Natural killer cell treated with Interleukin-12 subunit alpha and Interleukin-12 subunit beta and Interleukin-15 and Interleukin-18, amount 100 ng/mL, for 72 hours (primary cell): ENCODE results near the gene SETD7. TPM values are rescaled to one million over a fixed set of nuclear protein-coding genes. Genes with fewer than 3 reads are reported as not detected.

Experiments used
- ATAC-seq, 2 donors: fragments of 150-1000 bp; cut with Tn5 transposase in 1 of 2; sonication (Bioruptor Pico), chemical (Tn5 transposase) in 1 of 2; 2 replicates each; pipeline ENCODE4 v1.10.0; 2021
- DNase-seq: peaks from one replicate; pipeline ENCODE4 v3.0.0; 2022; ENCODE audit warnings: low spot score
- H3K27ac Mint-ChIP-seq, 2 donors: 1 replicate in 1 of 2; 2 replicates in 1 of 2; pipeline ENCODE4 v1.8.0; 2022; ENCODE audit warnings: mixed read lengths in 2 of 2, mild to moderate bottlenecking in 1 of 2, moderate library complexity in 1 of 2
- H3K27me3 Mint-ChIP-seq, 2 donors: 1 replicate in 1 of 2; 2 replicates in 1 of 2; pipeline ENCODE4 v1.8.0; 2022; ENCODE audit warnings: mixed read lengths in 2 of 2
- H3K36me3 Mint-ChIP-seq: one replicate; pipeline ENCODE4 v1.8.0; 2022; ENCODE audit warnings: mixed read lengths
- H3K4me1 Mint-ChIP-seq, 2 donors: 1 replicate in 1 of 2; 2 replicates in 1 of 2; pipeline ENCODE4 v1.8.0; 2022; ENCODE audit warnings: low read depth in 2 of 2, mixed read lengths in 2 of 2, mild to moderate bottlenecking in 1 of 2
- H3K4me3 Mint-ChIP-seq: one replicate; pipeline ENCODE4 v1.8.0; 2022; ENCODE audit warnings: mixed read lengths
- H3K9me3 Mint-ChIP-seq: 2 replicates; pipeline ENCODE4 v1.8.0; 2022; ENCODE audit warnings: mixed read lengths
- total RNA-seq, 2 donors: library from RNA; stranded (reverse); gene quantifications; one replicate each; pipeline ENCODE4 v1.2.3, GENCODE V29; 2022

Gene SETD7
- total RNA-seq, 2 donors from 2014 or later: 5.7 to 10.1 TPM

DNA sequence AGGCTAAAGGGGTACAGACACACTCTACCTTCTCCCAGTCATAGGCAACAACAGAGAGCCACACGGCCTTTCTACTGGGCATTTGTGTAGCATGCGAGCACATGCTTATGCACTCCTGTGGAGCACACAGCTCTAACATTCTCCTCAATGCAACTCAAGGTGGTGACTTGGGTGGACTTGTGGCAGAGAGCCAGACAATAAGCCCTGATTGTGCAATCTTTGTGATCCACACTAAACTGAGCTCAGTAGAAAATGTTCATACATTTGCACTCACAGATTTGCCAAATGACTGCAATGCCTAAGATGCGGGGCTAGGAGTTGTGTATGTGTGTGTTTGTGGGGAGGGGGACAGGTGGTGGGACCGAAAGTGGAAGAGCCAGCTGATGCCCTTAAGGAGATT lies 31.4 kb upstream of the SETD7 start:
- Mint-ChIP-seq H3K27ac (no peak overlapping the region), H3K36me3 (no peaks in the 10 kb centered on the region), H3K4me1 (no peaks in the 10 kb centered on the region), H3K4me3 (no peak overlapping the region), H3K9me3 (no peaks in the 10 kb centered on the region), H3K27me3 (peaks cover 8 to 17% of the 10 kb centered on the region in 2 donors)
- ATAC-seq: no peak
- no peak for DNase-seq

DNA sequence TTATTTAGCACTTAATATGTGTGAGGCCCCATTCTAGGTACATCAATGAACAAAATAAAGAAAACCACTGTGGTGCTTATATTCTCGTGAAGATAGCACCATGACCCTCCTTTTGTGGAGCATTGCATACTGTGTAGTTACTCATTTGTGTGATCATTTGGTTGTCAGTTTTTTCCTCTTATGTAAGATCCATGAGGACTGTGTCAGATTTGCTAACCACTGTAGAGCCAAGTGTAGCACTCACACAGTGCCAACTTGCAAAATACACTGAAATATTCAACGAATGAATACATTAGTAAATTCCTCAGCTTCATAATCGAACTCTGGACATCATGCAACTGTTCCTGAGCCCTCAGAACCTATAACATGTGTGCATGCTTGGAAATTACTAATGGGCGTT lies 29.5 kb upstream of the SETD7 start:
- no peak overlapping the region for H3K4me3 Mint-ChIP-seq
- no peaks in the 10 kb centered on the region for H3K36me3 Mint-ChIP-seq
- H3K27ac Mint-ChIP-seq: no peak overlapping the region
- no peaks in the 10 kb centered on the region for H3K9me3 Mint-ChIP-seq
- peaks cover 7 to 15% of the 10 kb centered on the region in 2 donors for H3K27me3 Mint-ChIP-seq
- no peak for ATAC-seq
- no peak for DNase-seq
- H3K4me1 Mint-ChIP-seq: no peaks in the 10 kb centered on the region

DNA sequence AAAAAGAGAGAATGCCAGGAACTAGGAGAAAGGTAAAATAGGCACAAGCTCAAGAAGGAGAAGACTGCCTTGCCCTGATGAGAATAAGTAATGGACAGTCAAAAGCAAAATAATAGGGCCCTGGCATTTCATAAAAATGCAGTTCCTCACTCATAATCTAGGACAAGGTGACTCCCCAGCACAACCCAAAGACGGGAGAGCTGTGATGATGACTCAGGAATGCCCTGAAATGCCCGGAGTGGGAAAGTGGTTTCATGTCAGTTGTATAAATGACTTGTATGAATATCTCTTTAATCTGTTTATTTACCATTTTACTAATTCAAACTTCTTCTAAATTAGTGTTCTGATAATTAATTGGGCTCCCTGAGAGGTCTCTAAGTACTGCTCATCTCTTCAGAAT lies 28.8 kb upstream of the SETD7 start:
- no peaks in the 10 kb centered on the region for H3K4me1 Mint-ChIP-seq
- no peak overlapping the region for H3K27ac Mint-ChIP-seq
- DNase-seq (no peak), ATAC-seq (no peak)
- H3K4me3 Mint-ChIP-seq: no peak overlapping the region
- H3K27me3 Mint-ChIP-seq: peaks cover 9 to 19% of the 10 kb centered on the region in 2 donors
- H3K36me3 Mint-ChIP-seq: no peaks in the 10 kb centered on the region
- H3K9me3 Mint-ChIP-seq: no peaks in the 10 kb centered on the region

DNA sequence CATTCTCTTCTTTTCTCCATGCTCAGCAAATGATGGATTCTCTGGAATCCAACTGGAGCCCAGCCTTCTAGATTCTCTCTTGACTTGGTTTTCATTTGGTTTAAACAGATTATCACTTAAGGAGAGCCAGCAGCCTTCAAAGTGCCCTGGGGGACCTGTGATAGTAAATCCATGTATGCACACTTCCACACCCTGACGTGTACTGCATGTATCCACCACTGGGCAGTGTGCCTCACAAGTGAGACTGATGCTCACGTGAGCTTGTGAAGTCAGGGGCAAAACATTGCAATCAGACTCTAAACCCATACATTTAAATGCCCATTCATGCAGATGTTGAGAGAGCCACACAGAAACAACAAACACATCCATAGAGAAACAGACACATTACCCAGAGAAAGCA lies 28.0 kb upstream of the SETD7 start:
- no peaks in the 10 kb centered on the region for H3K9me3 Mint-ChIP-seq
- DNase-seq: no peak

DNA sequence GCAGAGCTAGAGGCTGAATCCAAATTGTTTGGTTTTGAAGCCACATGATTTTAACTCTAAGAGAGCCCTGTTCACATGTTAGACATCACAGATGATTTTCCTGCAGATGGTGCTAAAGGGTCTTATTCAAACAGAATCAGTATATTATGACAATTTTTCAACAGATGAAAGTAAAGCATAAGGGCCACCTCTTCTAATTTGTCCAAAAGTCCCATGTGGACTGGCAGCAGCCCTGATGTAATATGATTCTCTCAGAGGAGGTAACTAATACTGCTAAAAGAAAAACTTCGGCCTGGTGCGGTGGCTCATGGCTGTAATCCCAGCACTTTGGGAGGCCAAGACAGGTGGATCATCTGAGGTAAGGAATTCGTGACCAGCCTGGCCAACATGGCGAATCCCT lies 26.0 kb upstream of the SETD7 start:
- no peaks in the 10 kb centered on the region for H3K4me1 Mint-ChIP-seq
- H3K36me3 Mint-ChIP-seq: no peaks in the 10 kb centered on the region
- no peak for ATAC-seq
- DNase-seq: no peak
- H3K27me3 Mint-ChIP-seq: peaks cover 16 to 31% of the 10 kb centered on the region in 2 donors
- no peak overlapping the region for H3K4me3 Mint-ChIP-seq
- H3K9me3 Mint-ChIP-seq: no peaks in the 10 kb centered on the region
- no peak overlapping the region for H3K27ac Mint-ChIP-seq

More for the DNA sequence above, 28.0 kb upstream of the SETD7 start:
- Mint-ChIP-seq H3K4me1 (no peaks in the 10 kb centered on the region), H3K4me3 (no peak overlapping the region), H3K27ac (no peak overlapping the region), H3K36me3 (no peaks in the 10 kb centered on the region), H3K27me3 (peaks cover 11 to 27% of the 10 kb centered on the region in 2 donors)
- no peak for ATAC-seq

DNA sequence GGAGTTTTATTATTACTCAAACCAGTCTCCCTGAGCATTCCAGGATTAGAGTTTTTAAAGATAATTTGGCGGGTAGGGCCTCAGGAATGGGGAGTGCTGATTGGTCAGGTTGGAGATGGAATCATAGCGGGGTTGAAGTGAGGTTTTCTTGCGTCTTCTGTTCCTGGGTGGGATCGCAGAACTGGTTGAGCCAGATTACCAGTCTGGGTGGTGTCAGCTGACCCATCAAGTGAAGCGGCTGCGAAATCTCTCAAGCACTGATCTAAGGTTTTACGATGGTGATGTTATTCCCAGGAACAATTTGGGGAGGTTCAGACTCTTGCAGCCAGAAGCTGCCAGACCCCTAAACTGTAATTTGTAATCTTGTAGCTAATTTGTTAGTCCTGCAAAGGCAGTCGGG lies 25.1 kb upstream of the SETD7 start:
- peaks cover 16 to 31% of the 10 kb centered on the region in 2 donors for H3K27me3 Mint-ChIP-seq
- no peak overlapping the region for H3K4me3 Mint-ChIP-seq
- H3K9me3 Mint-ChIP-seq: no peaks in the 10 kb centered on the region
- no peaks in the 10 kb centered on the region for H3K36me3 Mint-ChIP-seq
- ATAC-seq (no peak), DNase-seq (no peak)
- no peak overlapping the region for H3K27ac Mint-ChIP-seq
- no peaks in the 10 kb centered on the region for H3K4me1 Mint-ChIP-seq

DNA sequence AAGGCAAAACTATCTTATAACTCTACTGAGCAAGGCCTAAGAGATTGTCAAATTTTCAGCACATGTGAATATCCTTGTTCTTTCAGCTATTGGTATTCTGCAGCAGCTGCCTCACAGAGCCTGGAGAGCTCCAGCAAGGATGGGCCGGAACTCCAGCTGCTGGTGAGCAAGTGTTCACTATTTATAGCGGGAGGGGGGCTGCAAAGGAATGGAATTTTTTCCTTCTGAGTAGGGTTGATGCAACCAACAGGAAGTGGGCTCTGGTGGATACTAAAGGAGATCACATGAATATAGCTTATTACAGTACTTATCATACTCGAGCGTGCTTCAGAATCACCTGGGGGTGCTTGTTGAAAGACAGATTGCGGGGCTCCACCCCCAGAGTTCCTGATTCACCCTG lies 20.2 kb upstream of the SETD7 start:
- Mint-ChIP-seq H3K27me3 (peaks cover 13 to 17% of the 10 kb centered on the region in 2 donors), H3K36me3 (no peaks in the 10 kb centered on the region), H3K4me1 (no peaks in the 10 kb centered on the region), H3K9me3 (no peaks in the 10 kb centered on the region), H3K27ac (no peak overlapping the region), H3K4me3 (no peak overlapping the region)
- ATAC-seq (no peak), DNase-seq (no peak)

DNA sequence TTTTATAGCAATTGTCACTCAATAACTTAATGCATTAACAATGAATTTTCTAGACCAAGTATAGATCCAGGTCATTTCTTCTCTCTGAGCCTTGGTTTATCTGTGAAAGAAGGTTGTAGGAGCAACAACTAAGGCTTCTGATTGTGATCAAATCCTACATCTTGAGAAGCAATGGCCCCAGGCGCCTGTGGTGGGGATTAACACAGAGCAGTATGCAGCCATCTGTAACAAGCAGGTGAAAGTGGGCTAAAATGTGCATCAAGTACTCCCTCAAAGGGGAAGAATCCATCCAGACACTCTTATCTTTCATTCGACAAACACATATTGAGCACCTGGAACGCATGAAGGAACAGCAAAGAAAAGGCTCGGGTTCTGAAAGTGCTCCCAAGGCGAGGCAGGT lies 19.1 kb upstream of the SETD7 start:
- no peaks in the 10 kb centered on the region for H3K9me3 Mint-ChIP-seq
- peaks cover 13 to 15% of the 10 kb centered on the region in 2 donors for H3K27me3 Mint-ChIP-seq
- H3K27ac Mint-ChIP-seq: no peak overlapping the region

DNA sequence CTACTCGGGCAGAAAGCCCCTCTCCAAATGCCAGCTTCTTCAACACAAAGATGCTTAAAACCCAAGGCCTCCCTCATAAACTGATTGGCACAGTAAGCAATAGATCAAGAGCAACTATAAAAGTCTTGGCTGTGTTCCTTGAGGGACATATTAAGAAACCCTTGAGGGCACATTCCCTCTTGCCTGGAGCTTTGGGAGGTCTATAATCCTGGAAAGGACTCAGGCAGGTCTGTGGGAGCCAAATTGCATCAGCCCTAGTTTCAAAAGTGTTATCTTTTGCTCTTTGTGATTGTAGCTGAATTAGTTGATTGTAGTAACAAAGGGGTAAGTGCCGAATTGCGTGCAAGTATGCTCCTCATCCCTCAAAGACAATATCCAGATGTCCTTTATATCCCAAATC lies 18.6 kb upstream of the SETD7 start:
- no peak overlapping the region for H3K4me3 Mint-ChIP-seq
- no peaks in the 10 kb centered on the region for H3K9me3 Mint-ChIP-seq
- no peaks in the 10 kb centered on the region for H3K36me3 Mint-ChIP-seq
- no peaks in the 10 kb centered on the region for H3K4me1 Mint-ChIP-seq
- H3K27me3 Mint-ChIP-seq: peaks cover 10 to 12% of the 10 kb centered on the region in 2 donors
- ATAC-seq: no peak
- no peak overlapping the region for H3K27ac Mint-ChIP-seq
- no peak for DNase-seq

More for the DNA sequence above, 19.1 kb upstream of the SETD7 start:
- Mint-ChIP-seq H3K36me3 (no peaks in the 10 kb centered on the region), H3K4me1 (no peaks in the 10 kb centered on the region), H3K4me3 (no peak overlapping the region)
- ATAC-seq (no peak), DNase-seq (no peak)

DNA sequence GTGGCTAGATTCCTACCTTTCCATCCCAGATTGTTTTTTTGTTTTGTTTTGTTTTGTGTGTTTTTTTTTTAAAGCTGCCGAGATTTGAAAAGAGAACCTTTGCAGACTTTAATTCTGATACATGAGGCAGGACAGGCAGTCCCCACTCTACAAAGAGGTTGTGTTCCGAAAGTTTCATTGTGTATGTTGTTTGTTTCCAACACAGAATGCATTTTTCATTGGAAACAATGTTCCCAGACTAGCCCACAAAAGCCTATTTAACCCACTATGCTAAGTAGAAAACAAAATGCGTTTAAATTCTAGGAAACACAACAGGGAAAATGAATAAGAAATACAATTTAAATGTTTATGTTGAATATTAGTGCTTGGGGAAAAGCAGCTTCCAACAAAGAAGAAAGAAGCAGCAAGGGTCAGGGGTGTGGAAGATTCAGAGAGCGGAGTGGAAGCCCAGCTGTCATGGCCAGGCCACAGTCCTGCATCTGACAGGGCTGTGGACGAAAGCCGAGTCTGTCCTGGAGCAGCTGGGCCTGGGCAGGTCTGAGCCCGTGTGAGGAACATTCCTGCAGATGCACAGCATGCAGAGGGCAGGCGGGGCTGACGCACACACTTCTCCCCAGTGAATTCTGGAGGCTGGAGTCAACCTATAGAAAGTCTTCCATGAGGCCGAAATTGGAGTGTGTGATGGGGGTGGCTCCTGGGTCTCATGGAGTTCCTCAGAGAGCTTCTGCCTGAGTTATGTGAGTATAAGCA lies 12.4 kb upstream of the SETD7 start:
- no peak overlapping the region for H3K27ac Mint-ChIP-seq
- H3K36me3 Mint-ChIP-seq: no peaks in the 10 kb centered on the region
- DNase-seq (no peak), ATAC-seq (no peak)
- H3K27me3 Mint-ChIP-seq: peaks cover 8% of the 10 kb centered on the region in 2 donors
- no peak overlapping the region for H3K4me3 Mint-ChIP-seq
- H3K4me1 Mint-ChIP-seq: no peaks in the 10 kb centered on the region
- no peaks in the 10 kb centered on the region for H3K9me3 Mint-ChIP-seq

DNA sequence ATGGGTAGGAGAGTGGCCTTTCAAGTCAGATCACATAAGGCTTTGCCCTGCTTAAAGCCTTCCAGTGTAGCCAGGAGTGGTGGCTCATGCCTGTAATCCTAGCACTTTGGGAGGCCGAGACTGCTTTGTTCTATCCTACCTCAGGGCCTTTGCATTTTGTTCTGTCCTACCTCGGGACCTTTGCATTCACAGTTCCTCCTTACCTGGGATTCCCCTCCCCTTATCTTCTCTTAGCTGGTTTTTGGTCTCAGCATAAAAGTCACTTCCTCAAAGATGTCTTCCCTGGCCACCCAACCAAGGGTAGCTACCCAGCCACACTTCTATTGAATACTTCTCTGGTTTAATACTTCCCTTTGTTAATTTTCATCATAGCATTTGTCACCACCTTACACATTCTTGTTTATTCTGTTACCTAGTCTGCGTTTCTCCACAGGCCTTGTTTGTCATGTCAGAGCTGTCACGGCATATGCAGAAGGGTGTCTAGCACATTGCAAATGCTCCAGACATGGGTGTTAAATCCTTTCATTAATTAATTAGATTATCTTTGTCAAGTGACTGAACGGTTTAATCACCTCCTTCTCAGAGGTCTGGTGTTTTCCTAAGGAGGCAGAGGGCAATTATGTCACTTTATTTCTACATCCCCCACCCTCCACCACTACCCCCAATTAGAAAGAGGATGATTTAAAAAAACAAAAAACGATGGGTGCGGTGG lies 11.3 kb upstream of the SETD7 start:
- no peak overlapping the region for H3K4me3 Mint-ChIP-seq
- no peaks in the 10 kb centered on the region for H3K36me3 Mint-ChIP-seq
- no peak overlapping the region for H3K27ac Mint-ChIP-seq
- peaks cover 8% of the 10 kb centered on the region in 2 donors for H3K27me3 Mint-ChIP-seq
- no peaks in the 10 kb centered on the region for H3K9me3 Mint-ChIP-seq
- DNase-seq: no peak
- no peaks in the 10 kb centered on the region for H3K4me1 Mint-ChIP-seq
- no peak for ATAC-seq

DNA sequence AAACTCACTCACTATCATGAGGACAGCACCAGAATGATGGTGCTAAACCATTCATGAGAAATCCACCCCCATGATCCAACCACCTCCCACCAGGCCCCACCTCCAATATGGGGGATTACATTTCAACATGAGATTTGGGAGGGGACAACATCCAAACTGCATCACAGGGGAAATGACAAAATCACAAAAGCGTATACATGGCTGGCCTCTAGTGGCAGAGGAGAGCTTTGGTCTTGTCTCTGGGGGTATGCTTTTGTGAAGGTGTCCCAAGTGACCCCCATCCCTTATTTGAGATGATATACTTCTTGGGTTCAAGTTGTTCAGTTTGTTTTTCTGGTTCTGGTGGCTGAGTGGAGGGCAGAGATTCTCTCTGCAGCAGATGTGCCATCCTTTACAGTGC lies 8.5 kb upstream of the SETD7 start:
- no peak for DNase-seq
- no peaks in the 10 kb centered on the region for H3K36me3 Mint-ChIP-seq
- H3K27ac Mint-ChIP-seq: no peak overlapping the region
- H3K9me3 Mint-ChIP-seq: no peaks in the 10 kb centered on the region
- no peak overlapping the region for H3K4me3 Mint-ChIP-seq
- peaks cover 6 to 8% of the 10 kb centered on the region in 2 donors for H3K27me3 Mint-ChIP-seq
- no peak for ATAC-seq
- peaks cover 0 to 10% of the 10 kb centered on the region in 2 donors for H3K4me1 Mint-ChIP-seq

DNA sequence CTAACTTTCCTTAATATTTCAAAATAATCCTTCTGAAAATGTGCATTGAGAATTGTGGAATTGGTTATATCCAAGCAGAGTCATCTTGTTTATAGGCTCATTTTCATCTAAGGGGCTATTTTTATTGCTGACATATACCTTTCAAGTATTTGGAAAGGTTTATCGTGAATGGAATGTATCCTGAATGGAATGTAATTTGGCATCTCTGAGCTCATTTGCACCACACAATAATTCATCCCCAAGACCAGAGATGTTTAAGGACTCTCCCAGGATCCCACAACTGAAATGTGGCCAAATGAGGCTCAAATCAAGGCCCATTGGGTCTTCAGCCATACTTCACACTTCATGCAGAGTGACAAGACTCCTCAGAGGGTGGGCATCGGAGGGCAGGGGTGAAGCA lies 7.5 kb upstream of the SETD7 start:
- DNase-seq (no peak), ATAC-seq (no peak)
- H3K9me3 Mint-ChIP-seq: no peaks in the 10 kb centered on the region
- H3K36me3 Mint-ChIP-seq: no peaks in the 10 kb centered on the region
- no peak overlapping the region for H3K4me3 Mint-ChIP-seq
- no peak overlapping the region for H3K27ac Mint-ChIP-seq
- peaks cover 9 to 15% of the 10 kb centered on the region in 2 donors for H3K27me3 Mint-ChIP-seq
- peaks cover 0 to 13% of the 10 kb centered on the region in 2 donors for H3K4me1 Mint-ChIP-seq

DNA sequence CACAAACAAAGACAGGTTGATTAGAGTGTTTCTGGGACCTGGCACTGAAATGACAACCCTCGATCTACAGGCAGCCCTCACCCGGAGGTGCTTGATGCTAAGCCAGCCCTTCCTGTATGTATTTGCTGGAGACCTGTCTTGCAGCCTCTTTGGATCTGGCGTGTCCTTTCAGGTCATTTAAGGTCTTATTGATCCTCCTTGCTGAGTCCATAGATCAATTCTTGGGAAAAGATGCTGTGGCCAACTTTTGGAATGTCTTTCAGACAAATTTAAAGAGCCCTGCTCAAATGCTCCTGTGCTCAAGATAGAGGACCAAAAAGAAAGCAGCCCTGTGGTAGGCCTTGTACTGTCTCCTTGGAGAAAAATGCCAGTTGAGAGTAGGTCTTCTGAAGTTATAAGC lies 6.8 kb upstream of the SETD7 start:
- Mint-ChIP-seq H3K4me3 (no peak overlapping the region), H3K27ac (no peak overlapping the region), H3K4me1 (peaks cover 4 to 13% of the 10 kb centered on the region in 2 donors), H3K36me3 (no peaks in the 10 kb centered on the region), H3K27me3 (peaks cover 9 to 17% of the 10 kb centered on the region in 2 donors), H3K9me3 (no peaks in the 10 kb centered on the region)
- DNase-seq (no peak), ATAC-seq (no peak)
